VCaP (cell line): ENCODE results near the gene B4GALT2.

Source experiments
- H3K27ac ChIP-seq: fragments of 450-650 bp; 2 replicates; pipeline ENCODE4 v1.5.1; 2017
- CTCF ChIP-seq: fragments of 450-650 bp; conservative IDR thresholded peaks from 2 replicates; pipeline ENCODE4 v1.5.1; 2017; ENCODE audit warnings: mild to moderate bottlenecking, moderate library complexity

Gene B4GALT2

GRCh38 chr1:43957407-43958040 lies 21.5 kb upstream of the B4GALT2 start:
- H3K27ac ChIP-seq: no peak overlapping the region
- no peak for TF ChIP-seq CTCF

GRCh38 chr1:43958351-43959255 lies 20.4 kb upstream of the B4GALT2 start:
- no peak overlapping the region for H3K27ac ChIP-seq
- no peak for TF ChIP-seq CTCF

DNA sequence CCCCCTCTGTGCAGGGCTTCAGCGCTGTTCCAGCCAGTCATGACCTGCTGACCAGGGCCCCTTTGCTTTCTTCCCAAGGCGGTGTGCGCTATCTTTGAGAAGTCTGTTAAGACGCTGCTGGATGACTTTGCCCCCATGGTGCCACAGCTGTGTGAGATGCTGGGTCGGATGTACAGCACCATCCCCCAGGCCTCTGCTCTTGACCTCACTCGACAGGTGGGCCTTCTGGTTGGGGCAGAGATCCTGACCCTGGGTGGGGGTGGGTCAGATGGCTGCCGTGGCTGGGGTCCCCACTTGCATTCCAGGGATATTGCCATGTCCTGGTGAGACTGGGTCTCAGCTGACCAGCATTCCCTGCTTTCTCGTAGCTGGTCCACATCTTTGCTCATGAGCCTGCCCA lies 18.2 kb upstream of the B4GALT2 start:
- H3K27ac ChIP-seq: no peak overlapping the region
- TF ChIP-seq CTCF: no peak

DNA sequence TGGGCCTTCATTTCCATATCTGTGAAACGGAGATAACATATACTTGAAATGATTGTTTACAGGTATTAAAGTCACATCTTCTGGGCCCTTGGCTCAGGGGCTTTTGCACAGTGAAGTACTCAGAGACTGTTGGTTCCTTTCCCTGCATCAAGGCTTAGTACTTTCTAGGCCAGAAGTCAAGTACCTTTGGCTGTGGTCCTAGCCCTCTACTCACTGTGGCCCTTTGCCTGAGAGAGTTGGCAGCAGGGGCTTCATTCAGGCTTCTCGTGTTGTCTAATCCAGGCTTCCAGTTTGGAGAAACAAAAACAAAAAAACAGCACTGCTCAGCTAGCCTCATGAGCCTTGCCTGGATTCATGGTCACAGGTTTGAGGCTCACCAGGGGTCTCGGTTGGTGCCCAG lies 17.3 kb upstream of the B4GALT2 start:
- no peak overlapping the region for H3K27ac ChIP-seq
- no peak for TF ChIP-seq CTCF

DNA sequence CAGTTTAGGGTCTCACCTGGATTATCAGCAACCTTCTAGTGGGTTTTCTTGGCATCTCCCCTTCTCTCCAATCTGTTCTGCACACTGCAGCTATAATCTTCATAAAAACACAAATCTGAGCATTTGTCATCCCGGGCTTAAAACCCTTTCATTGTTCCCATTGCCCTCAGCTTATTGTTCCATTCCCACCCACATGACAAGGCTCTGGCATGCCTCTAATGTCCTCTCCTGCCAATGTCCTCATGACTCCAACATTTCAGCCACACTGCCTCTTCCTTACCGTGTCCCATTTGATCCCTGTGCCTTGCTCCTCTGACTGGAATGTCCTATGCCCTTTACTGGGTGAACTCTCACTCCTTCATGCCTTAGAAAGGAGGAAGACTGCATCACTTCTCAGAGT lies 16.7 kb upstream of the B4GALT2 start:
- TF ChIP-seq CTCF: no peak
- no peak overlapping the region for H3K27ac ChIP-seq

GRCh38 chr1:43963006-43963405 lies 16.0 kb upstream of the B4GALT2 start:
- no peak for TF ChIP-seq CTCF
- no peak overlapping the region for H3K27ac ChIP-seq

- no peak for TF ChIP-seq CTCF
- no peak overlapping the region for H3K27ac ChIP-seq
These were observed 15.1 kb upstream of the B4GALT2 start for GRCh38 chr1:43963890-43964289.
